Fibroblast of skin of left quadriceps (primary cell): ENCODE data around the gene OTULIN.
A peak's percentile ranks its signal among the peaks of the same experiment; 100 is the strongest.

Experiments used
- DNase-seq, 2 experiments: peaks; one replicate each; pipeline ENCODE4 v3.0.0-alpha.2; 2013; ENCODE audit warnings: low read depth in 2 of 2

Gene OTULIN

DNA sequence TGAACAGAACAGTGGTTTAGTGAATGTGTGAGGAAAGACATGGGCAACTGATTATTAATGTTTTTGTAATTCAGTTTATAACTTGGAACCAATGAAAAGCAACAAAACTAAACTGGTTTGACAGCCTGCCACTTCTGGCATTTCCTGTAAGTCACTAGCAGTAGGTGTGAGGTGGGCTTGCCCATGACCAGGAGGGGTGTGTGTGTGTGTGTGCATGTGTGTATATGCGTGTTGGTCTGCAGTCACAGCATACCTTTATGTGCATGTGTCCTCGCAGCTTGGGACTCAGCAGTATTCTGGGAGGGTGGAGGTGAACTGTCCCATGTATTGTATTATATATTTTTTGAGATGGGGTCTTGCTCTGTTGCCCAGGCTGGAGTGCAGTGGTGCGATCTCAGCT, 32.3 kb downstream of the OTULIN start:
- no peak for DNase-seq

GRCh38 chr5:14698495-14698894, 34.0 kb downstream of the OTULIN start:
- no peak for DNase-seq

GRCh38 chr5:14699159-14699558, 34.6 kb downstream of the OTULIN start:
- DNase-seq: no peak

DNA sequence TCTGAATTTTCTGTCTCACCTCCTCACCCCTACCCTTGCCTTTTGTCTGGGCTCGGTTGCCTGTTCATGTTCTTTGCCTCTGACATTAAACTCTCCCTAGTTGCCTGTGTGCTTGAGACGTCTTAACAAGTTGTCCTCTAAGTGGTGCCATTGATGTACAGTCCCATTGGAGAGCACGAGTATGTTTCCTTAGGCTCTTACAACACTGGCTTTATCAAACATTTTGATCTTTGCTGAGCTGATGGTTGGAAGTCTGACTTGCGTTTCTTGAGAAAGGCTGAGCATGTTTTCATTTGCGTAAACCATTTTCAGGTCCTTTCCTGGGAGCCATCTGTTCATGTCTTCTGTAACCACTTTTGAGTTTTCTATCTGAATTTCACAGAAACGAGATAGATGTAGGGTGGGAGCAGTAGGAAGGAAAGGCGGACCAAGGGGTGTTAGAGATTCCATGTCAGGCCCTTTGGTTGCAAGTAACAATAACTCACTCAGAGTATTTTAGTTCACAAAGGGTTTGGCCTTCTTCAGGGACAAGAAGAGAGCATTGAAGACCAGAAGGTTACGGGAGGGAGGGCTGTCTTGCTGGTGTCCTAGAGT, 35.4 kb downstream of the OTULIN start:
- no peak for DNase-seq

DNA sequence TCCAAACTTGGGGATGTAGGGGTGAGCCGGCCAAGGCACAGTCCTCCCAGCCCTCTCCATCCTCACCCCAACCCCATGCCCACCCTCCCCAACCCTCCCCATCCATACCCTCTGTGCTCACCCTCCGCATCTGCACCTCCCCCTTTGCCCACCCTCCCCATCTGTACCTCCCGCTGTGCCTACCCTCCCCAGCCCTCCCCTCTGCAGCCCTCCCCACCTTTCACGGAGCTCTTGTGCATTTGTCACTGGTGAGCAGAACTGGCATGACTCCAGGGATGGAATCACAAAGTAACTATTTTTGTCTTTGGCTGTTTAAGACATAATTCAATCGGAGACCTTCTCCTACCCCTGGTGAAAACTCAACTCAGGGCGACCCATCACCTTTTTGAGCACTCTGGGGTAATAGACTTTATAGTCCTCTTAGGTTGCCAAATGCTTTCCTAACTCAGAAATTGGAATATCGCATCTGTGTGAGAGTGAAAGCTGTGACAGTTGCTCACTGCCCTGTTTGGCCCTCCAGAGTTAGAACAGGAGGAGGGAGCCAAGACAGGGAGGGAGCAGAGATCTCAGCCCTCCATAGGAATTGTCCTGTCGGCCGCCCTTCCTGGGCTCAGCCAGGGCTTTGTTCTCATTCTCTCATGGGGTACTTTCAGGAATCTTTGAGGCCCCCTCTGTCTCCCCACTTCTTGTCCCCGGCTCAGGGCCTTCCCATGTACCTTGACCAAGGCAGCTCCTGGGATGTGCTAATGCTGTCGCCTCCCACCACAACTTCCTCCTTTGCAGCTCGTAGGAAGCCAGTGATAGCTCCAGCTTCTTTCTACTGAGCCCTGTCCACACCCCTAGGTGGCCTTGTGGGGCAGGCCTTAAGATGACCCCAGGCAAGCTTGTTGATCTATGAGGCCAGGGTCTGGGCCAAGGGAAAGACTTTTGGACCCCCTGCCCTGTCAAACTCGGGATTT, 36.2 kb downstream of the OTULIN start:
- no peak for DNase-seq

GRCh38 chr5:14701556-14701955, 37.0 kb downstream of the OTULIN start:
- DNase-seq: no peak

DNA sequence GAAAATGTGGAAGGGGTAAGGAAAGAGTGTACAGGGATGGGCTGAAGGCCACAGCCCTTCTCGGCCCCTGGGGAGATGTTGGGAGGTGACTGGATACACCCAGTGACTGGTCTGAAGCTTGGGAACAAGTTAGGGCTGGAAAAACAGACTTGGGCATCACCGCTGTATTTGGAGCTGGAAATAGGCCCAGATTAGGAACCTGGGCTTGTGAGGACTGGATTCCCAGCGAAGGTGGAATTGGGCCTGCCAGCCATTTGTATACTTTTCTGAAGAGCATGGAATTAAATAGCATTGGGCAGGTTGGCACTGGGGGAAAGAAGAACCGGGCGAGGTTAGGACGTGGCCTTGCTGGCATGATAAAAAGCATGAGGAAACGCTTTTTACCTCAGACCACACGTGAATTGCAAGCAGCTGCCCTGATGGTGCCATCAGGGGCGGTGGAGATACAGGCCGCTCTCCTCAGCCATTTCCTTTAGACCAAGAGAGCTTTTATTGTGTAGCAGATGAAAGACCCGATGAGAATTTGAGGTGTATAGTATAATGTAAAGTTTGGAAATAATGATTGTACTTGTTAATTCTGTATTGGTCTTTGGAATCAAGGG, 37.8 kb downstream of the OTULIN start:
- DNase-seq: no peak

GRCh38 chr5:14705556-14705955, 41.0 kb downstream of the OTULIN start:
- no peak for DNase-seq

DNA sequence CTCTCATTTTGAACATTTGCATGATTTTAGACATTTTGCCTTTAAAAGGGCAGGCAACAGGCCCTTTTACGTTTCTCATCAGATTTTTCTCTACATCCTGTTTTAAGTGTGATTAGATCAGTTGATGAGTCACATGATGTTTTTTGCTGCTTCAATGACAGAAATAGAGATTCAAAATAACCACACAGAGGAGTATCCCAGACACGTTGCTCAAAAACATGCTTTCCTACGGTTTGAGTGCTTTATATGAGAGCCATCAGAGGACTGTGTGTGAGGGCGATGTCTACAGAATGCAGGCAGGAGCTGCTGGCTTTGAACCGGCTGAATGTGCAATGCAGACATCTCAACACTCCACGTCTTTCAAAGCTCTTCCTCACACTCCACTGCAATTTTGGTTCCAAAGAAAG, 42.1 kb downstream of the OTULIN start:
- peak; percentile 34 to 39 for DNase-seq

- no peak for DNase-seq
Observed at GRCh38 chr5:14707811-14708390, 43.4 kb downstream of the OTULIN start.

- DNase-seq: no peak
Observed at GRCh38 chr5:14708551-14708950, 44.0 kb downstream of the OTULIN start.

GRCh38 chr5:14710313-14710994, 45.9 kb downstream of the OTULIN start:
- no peak for DNase-seq

- no peak for DNase-seq
Observed at GRCh38 chr5:14712131-14712530, 47.6 kb downstream of the OTULIN start.

GRCh38 chr5:14712666-14713065, 48.1 kb downstream of the OTULIN start:
- DNase-seq: no peak

GRCh38 chr5:14713476-14714390, 49.2 kb downstream of the OTULIN start:
- no peak for DNase-seq

- DNase-seq: no peak
Observed at GRCh38 chr5:14714706-14715105, 50.2 kb downstream of the OTULIN start.

GRCh38 chr5:14715481-14715880, 51.0 kb downstream of the OTULIN start:
- peak in 1 of 2 experiments; percentile 21 for DNase-seq

DNA sequence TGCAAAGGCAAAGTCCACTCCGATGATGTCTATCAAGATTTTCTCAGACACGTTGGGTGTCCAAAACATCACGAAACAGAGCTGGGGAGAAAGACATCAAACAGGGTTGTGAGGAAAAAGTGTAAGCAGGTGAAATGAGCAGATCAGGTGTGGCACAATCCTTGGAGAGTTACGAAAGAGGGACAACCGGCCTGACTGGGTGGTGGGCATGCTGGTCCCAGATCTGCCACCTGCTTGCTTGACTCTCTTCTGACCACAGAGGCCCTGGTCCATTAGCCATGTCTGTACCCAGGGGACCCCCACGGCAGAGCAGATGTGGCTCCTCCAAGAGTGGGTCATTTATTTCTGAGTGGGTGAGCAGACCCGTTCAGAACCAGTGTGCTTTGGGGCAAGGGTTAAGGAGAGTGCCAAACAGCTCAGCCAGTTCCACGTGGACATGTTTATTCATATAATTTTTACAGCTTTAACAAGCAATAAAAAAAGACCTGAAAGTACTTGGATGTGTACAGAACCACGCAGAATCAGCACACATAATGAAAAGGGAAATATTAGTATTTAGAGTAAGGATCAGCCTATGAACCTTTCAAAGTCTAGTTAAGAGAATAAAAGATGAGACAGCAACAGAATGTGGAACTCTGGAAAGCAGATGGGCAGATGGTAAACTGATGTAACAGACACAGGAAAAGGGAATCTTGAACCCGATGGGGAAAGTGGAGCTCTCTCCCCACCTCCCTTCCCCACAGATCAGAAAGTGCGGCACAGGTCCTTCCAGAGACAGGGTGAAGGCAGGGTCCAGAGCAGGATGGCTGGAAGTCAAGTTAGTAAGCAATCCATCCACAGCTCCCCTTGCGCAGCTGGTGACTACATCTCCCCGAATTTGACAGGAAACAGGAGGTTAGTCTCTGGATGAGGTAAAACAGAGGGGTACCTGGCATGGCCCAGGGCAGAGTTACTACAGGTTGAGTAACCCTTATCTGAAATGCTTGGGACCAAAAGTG, 52.5 kb downstream of the OTULIN start:
- DNase-seq: no peak

DNA sequence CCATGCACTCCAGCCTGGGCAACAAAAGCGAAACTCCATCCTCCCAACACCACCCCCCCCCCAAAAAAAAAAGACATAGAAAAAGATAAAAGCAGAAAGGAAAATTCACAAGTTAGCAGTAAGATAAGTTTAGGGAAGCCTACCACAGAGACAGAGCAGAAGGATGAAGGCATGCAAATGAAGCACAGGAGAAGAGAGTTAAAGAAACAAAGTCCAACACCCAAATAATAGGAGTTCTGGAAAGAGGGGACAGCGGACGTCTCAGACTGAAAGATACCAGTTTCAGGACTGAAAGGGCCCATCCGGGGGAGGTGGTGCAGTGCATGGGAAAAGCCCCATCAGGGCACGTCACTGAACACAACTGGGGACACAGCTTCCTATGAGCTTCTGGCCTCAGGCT, 54.3 kb downstream of the OTULIN start:
- no peak for DNase-seq
